Mesenteric fat pad (tissue), 1 donor: Measurements from ENCODE around the gene SLC25A29. TPM values are rescaled to one million over a fixed set of nuclear protein-coding genes. Genes with fewer than 3 reads are reported as not detected.

ENCODE experiments used
- DNase-seq: peaks from one replicate; pipeline ENCODE4 v3.0.0-alpha.2; 2020; ENCODE audit warnings: low spot score
- total RNA-seq: library from RNA; stranded (reverse); fragmentation: NEBNext Ultra II Directional; extraction: Animal tissue kit (Norgen Biotek cat#: 25700); gene quantifications from one replicate; pipeline ENCODE4 v1.2.1, GENCODE V29; 2021
- donor health status: DM: yes; HTN: yes; CAD: no.

SLC25A29 gene
- total RNA-seq, 1 donor from 2014 or later: 20.0 TPM

DNA sequence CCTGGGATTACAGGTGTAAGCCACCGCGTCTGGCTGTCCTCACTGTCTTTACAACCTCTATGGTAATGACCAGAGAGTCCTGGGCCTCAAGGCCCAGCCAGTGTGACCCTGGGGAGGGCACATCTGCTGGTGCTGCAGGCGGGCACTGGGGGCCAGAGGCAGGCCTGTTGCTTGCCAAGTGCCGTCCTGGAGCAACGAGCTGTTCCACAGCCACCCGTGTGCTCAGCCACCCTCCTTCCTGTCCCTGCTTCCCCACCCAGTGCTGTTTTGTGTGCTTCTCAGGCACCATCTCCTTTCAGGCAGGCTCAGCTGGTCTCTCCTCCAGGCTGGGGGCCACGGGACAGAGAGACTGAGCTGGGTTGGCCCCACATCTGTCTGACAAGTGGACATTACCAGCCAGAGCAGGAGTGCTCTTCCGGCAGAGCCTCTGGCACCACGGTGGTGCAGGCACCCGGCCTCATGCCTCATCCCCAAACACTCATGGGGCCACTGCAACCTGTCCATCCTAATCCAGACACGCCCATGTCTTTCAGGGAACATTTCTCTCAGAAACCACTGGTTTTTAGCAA, 25.9 kb upstream of the SLC25A29 start:
- no peak for DNase-seq

DNA sequence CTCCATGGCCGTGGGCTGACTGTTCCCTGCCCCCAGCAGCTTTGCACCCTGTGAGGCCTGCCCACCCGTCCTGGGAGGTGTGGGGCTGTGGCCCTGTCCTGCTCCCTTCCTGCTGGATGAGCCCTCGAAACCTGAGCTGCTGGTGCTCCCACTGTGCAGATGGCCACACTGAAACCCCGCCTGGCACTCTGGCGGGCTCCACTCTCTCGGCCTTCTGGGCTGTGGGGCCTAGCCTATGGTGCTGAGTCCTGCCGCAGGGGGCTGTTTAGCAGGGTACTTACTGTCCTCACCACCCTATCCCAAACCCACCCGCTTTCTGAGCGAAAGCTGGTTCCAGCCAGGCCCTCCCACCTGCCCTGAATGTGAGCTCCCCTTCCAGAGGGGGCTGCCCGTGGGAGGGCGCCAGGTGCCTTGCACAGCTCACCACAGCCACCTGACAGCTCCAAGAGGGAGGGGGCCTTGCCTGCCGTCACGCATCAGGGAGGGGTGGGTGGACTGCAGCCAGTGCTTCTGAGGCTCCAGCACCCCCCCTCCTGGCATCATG, 24.2 kb upstream of the SLC25A29 start:
- no peak for DNase-seq

DNA sequence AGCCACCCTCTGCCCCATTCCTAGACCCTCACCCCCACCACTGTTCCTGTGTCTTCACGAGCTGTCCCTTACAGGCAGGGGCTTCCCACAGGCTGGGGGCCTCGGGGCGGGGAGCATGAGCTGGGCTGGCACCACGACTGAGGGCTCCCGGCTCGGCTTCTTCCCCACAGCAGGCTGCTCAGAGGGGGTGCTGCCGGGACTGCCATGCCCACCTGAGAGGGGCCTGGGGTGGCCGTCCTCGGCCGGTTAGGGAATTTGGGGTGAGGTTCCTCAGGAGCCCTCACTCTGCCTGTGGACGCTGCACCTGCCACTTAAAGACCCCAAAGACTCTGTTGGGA, 23.7 kb upstream of the SLC25A29 start:
- no peak for DNase-seq

- DNase-seq: no peak
These were observed 23.2 kb upstream of the SLC25A29 start for GRCh38 chr14:100329233-100330006.

GRCh38 chr14:100328495-100329163, 22.4 kb upstream of the SLC25A29 start:
- DNase-seq: no peak

GRCh38 chr14:100327128-100327527, 20.9 kb upstream of the SLC25A29 start:
- no peak for DNase-seq

DNA sequence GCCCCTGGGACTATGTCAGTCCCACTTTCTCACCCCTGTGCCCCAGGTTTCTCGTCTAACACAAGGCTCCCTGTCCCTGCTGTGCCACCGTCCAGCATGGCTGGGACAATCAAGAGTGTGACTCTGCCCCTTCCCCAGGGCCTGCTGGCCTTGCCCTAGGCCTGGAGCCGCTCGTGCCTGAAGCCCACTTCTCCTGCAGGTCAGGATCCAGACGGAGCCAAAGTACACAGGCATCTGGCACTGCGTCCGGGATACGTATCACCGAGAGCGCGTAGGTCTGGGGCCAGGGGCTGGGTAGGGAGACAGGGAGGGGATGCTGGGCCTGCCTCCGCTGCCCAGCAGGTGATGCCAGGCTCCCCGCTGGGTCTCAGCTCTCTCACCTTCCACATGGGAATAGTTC, 19.7 kb upstream of the SLC25A29 start:
- no peak for DNase-seq

DNA sequence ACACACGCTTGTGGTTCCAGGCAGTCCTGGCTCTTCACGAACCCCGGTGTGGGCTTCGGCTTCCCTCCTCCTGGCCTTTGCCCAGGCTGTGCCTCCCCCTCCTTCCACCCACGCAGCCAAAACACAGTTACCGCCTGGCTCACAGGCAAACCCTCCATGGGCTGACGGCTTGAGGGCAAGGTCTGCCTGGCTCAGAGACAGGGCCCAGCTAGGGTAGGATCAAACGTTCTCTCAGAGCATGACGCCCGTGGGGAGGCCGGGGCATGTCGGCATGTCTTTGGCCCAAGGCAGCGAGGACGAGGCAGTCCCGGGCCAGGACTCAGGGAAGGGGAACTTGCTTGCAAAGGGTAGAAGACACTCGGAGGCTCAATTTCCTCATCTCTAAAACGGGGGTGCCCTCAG, 19.0 kb upstream of the SLC25A29 start:
- no peak for DNase-seq

- no peak for DNase-seq
These were observed 17.7 kb upstream of the SLC25A29 start for GRCh38 chr14:100323942-100324307.

- DNase-seq: no peak
These were observed 17.1 kb upstream of the SLC25A29 start, which contains the start of gene SLC25A47 for GRCh38 chr14:100323121-100323941. Gene SLC25A47, plus strand, starts transcription at chr14:100323339. Its CDS starts 76 bp downstream, at chr14:100323415.

- no peak for DNase-seq
These were observed 16.1 kb upstream of the SLC25A29 start for GRCh38 chr14:100322138-100322957.

DNA sequence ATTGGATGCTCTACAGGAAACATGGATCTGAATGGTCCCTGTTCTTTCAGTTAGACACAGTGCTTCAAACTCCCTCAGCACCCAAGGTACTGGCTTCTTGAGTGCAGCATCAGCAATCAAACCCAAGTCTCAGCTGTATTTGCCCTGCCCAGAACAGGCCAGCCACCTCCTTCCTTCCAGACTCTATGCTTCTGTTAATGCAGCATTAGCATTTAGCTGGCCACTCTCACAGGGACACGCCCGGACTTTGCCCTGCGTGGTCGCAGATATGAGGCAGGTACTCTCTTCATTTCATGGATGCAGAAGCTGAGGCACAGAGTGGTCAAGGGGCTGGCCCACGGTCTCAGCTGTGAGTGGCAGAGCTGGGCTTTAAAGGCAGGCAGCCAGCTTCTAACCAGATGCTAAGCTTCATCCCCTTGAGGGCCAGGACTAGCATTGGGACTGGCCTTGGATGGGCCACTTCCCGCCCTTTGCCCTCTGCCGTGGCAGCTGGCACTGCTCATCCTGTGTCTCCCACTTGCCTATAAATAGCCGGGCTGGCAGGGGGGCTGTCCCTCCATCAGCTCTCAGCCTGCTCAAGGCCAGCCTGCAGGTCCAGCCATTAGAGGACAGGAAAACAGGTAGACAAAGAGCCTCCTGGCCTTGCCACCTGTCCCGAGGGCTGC, 15.4 kb upstream of the SLC25A29 start:
- DNase-seq: no peak

GRCh38 chr14:100320157-100320856, 14.1 kb upstream of the SLC25A29 start:
- no peak for DNase-seq

GRCh38 chr14:100317912-100318808, 11.9 kb upstream of the SLC25A29 start:
- no peak for DNase-seq

- DNase-seq: no peak
These were observed 11.1 kb upstream of the SLC25A29 start for GRCh38 chr14:100317389-100317788.

- DNase-seq: no peak
These were observed 8.5 kb upstream of the SLC25A29 start for GRCh38 chr14:100314724-100315123.

DNA sequence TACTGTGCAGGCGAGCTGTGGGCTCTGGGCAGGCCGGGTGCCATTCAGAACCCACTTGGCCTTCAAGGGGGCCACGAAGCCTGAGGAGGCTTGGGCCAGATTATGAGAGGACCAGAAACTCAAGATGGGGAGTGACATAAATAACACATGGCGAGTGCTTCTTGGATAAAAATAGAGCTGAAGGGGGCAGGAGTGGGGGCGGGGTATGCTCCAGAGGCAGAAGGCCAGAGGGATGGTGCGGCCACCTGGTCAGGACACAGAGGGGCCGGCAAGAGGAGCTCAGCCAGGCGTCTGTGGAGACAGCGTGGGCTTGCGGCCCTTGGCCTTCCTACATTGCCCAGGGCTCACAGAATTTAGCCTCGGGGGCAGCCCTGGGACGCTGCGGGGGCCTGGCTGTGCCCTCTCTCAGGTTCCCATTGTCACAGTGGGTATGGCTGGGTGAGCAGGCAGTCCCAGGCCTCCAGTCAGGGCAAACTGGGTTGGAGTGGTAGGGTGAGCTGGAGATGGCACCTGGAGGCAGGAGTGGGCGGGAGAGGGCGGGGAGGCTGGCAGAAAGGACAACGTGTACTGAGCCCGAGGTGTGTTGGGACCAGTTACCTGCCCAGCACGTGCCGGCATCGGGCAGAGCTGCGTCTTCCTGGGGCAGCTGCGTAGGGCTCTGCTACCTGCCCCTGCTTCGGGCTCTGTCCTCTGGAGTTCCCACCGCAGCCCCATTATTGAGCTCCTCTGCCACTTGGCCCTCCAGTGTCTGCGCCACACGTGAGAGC, 7.4 kb upstream of the SLC25A29 start:
- no peak for DNase-seq
